ENCODE results near the gene CACNA1B.

GRCh38 chr9:137836831-137837241 lies 40.7 kb upstream of the CACNA1B start:
- TF ChIP-seq CTCF (IDR thresholded peaks at IDR 0.05) (no peak), CHD2 (IDR thresholded peaks at IDR 0.05; ENCODE audit: low read length, partially characterized antibody) (no peak), SMC3 (IDR thresholded peaks at IDR 0.05; ENCODE audit: low read depth, low read length) (no peak), FOXM1 (IDR thresholded peaks at IDR 0.05; ENCODE audit: low read depth) (no peak), RFX5 (IDR thresholded peaks at IDR 0.05; ENCODE audit: low read length) (no peak), SIN3A (IDR thresholded peaks at IDR 0.05; ENCODE audit: borderline replicate concordance, low read depth, low read length) (no peak), MAX (IDR thresholded peaks at IDR 0.05; ENCODE audit: low read depth) (no peak), YY1 (IDR thresholded peaks at IDR 0.05; ENCODE audit: low read depth) (no peak)

Data from SK-N-SH (cell line).